OCI-LY3 (cell line): ENCODE results near the gene OAS2.

ENCODE experiments used
- CTCF ChIP-seq: fragments of 200-600, 300-600 bp; sonication (generic); IDR thresholded peaks from 2 replicates; pipeline ENCODE4 v1.5.1; 2014; ENCODE audit warnings: antibody characterized with exemption, low read length, low read depth
- EZH2phosphoT487 ChIP-seq: fragments of 200-600 bp; shearing (Covaris generic); IDR thresholded peaks from 2 replicates; pipeline ENCODE4 v1.6.1; 2018; ENCODE audit warnings: antibody characterized with exemption, mixed run types, low read depth

- no peak for TF ChIP-seq CTCF
- no peak for TF ChIP-seq EZH2phosphoT487
These were observed 38.5 kb downstream of the OAS2 start for GRCh38 chr12:113016796-113017195.
